GM19397 (cell line): ENCODE data around the gene KCTD8.
"Not testable (repeated sequence)": the region's sequence is repeated elsewhere in the genome, so short reads cannot be mapped to it uniquely, and the experiment has no call there.

Source experiments
- ATAC-seq: cut with Tn5 transposase; IDR thresholded peaks from one replicate; pipeline ENCODE4 v1.9.1; 2021; ENCODE audit warnings: mild to moderate bottlenecking, moderate library complexity; ENCODE audit not compliant: unreplicated experiment

KCTD8 gene

DNA sequence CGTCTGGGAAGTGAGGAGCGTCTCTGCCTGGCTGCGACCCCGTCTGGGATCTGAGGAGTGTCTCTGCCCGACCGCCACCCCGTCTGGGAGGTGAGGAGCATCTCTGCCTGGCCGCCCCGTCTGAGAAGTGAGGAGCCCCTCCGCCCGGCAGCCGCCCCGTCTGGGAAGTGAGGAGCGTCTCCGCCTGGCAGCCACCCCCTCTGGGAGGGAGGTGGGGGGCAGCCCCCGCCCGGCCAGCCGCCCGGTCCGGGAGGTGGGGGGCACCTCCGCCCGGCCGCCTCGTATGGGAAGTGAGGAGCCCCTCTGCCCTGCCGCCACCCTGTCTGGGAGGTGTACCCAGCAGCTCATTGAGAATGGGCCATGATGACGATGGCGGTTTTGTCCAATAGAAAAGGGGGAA, 280.8 kb downstream of the KCTD8 start:
- ATAC-seq = not testable (repeated sequence)

GRCh38 chr4:44165938-44166337, 282.7 kb downstream of the KCTD8 start:
- ATAC-seq = no peak

- ATAC-seq = no peak
Observed at GRCh38 chr4:44162538-44163270, 285.9 kb downstream of the KCTD8 start.

- no peak for ATAC-seq
Observed at GRCh38 chr4:44161756-44162155, 286.9 kb downstream of the KCTD8 start.

DNA sequence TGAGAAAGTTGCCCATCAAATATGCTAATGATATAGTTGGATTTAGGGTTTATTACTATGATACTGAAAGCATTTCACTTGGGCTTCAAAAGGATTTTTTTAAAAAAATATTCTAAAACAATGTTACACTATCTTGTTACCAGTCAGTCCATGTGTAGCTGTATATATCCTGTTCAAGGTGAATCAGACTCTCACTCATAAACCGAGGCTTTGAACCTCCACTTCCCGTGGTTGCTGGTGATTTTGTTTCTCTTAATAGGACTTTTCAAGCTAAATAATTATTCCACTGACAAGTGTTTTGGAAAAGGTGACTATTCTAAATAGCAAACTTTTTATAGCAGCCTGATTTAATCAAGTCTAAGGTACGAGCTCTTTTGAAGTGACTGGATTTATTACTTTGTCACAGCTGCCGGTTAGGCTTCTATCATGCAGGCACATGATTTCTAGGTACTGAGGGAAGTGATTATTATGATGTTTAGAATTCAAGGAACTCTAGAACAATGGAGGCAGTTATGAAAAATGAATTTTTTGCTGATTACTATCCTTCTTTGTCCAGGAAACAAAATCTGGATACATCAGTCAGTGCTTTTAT, 287.7 kb downstream of the KCTD8 start:
- ATAC-seq = no peak

- no peak for ATAC-seq
Observed at GRCh38 chr4:44159991-44160390, 288.6 kb downstream of the KCTD8 start.

DNA sequence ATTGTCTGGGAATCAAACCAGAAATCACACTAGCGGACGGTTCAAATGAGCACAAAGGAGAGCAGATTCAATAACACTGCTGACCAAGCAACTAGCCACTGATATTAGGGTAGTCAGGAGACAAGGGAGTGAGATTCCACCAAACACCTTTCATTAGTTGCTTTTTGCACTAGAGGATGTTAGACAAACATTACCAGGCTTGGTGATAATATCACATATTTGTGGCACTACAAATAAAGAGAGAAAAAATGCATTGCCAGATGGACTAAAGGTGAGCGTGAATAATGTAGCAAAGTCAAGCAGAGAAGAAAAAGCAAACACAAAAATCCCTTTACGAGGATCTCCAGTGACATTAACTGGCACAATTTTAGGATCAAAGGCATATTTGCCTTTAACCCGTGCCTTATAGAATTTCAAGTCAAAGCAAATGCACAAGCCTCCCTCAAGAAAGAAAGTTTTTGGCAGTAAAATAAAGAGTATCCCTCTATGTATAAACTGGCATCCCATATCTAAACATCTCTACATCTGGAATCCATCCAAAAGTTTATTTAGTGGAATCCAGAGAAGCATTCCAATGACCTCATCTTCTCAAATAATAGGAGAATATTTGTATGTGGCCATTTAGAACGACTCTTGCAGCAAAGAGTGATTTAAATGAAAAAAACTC, 290.9 kb downstream of the KCTD8 start:
- no peak for ATAC-seq

DNA sequence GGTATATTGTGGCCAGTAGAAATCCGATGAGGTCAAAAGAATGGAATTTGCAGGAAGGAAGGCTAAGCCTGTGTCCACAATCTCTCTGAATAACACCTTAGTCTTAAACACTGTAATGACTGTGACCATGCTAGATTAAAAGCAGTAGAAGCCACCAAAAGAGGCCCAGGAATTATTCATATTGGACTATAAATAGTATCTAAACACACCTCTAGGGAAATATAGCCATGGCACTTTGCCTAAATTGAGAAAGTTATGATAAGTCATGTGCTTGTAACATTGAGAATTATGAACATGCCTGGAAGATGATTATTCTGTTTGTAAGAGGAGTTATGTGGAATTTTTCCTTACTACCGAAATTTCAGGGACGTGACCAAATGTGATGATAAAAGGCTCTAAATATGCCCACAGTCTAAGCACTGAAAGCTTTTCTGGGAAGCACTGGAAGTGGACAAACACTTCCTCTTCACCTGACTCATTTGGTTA, 298.5 kb downstream of the KCTD8 start:
- ATAC-seq = no peak

GRCh38 chr4:44149282-44149681, 299.3 kb downstream of the KCTD8 start:
- no peak for ATAC-seq

DNA sequence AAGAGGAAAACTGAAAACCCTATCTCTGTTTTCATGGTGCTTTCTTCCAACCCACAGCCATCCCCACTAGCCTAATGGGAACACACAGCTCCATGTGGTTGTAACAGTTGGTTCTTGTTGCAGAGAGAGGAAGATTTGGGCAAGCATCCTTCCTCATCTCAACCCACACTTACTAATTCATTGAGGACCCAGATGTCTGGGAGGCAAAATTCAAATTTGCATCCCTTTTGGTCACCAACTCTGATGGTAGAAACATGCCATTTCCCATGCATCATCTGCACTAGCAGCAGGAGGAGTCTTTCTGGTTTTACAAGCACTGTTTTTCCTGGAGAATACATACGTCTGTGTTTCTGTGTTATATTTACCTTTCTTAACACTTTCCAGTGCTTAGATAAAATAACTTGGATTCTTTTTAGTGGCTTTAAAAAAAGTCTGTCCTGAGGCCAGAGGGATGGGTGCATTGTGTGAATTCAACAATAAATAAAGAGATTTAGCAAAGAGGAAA, 301.0 kb downstream of the KCTD8 start:
- ATAC-seq = no peak

DNA sequence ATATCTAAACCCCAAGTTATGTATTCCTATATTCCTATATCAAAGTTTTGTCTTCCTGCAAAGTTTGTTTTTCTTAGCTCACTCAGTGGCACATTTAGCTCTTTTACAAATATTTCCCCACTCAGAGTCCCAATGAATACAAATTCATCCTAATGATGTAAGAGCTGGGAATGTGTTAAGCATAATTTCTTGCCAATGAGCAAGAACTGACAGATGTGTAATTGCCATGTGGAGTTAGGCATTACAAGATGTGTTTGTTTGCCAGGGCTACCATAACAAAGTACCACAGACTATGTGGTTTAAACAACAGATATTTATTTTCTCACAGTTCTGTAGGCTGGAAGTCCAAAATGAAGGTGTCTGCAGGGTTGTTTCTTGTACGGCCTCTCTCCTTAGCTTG, 302.1 kb downstream of the KCTD8 start:
- no peak for ATAC-seq

DNA sequence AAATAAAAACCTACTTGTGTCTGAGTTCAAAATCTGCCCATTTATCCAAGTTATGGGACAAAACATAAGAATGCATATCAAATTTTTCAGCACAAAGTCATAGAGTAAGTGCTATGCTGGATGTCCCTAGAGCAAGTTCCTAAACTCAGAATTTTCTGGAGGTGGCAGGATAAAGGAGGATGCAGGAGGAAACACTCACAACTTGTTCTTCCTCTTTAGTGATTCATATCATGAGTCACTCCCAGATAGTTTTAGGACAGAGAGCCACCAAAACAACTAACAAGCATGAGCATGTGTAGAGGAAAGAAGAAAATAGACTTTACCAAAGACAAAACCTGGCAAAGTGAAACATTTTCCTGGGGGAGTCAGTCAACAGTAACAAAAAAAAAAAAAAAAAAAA, 302.7 kb downstream of the KCTD8 start:
- ATAC-seq = no peak

DNA sequence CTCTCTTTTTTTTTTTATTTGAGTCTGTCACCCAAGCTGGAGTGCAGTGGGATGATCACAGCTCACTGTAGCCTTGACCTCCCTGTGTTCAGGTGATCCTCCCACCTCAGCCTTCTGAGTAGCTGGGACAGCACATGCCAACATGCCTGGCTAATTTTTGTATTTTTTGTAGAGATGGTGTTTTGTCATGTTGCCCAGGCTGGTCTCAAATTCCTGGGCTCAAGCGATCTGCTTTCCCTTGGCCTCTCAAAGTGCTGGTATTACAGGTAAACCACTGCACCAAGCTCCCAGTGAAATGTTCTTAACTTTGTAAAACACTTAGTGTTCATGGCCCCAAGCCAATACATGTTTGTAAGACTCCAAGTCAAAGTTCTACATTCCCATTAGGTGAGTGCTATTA, 316.1 kb downstream of the KCTD8 start:
- ATAC-seq = no peak
